ENCODE measurements around the gene KIF3B. TPM values are rescaled to one million over a fixed set of nuclear protein-coding genes. Genes with fewer than 3 reads are reported as not detected.
"Not testable (repeated sequence)": the region's sequence is repeated elsewhere in the genome, so short reads cannot be mapped to it uniquely, and the experiment has no call there.

The KIF3B gene
- total and polyA plus RNA-seq, 4 experiments from 2014 or later, result 1.6 to 14.5 (median 9.7) TPM

GRCh38 chr20:32380745-32381144 lies 103.3 kb downstream of the KIF3B start:
- H3K9me3 Mint-ChIP-seq, result no peaks in the 10 kb centered on the region
- Histone ChIP-seq H3K4me1 (ENCODE audit: insufficient read depth, low read length) (peaks cover 20% of the 10 kb centered on the region), H3K27ac (ENCODE audit: low read depth, low read length) (no peak overlapping the region), H3K36me3 (ENCODE audit: insufficient read depth, low read length) (peaks cover 3% of the 10 kb centered on the region), H3K4me3 (ENCODE audit: low read length in 2 of 2) (no peak overlapping the region), H3K9me3 (ENCODE audit: control insufficient read depth in 1 of 2, low read length in 2 of 2) (no peaks in the 10 kb centered on the region), H3K27me3 (ENCODE audit: insufficient read depth, low read length) (no peaks in the 10 kb centered on the region)
- peaks cover 11 to 25% of the 10 kb centered on the region in 2 donors for H3K36me3 Mint-ChIP-seq
- CTCF ChIA-PET (ENCODE audit: partially characterized antibody), result interaction anchor here (0.9 kb wide), 1 partner anchor 9 kb away, joined by 3 read pairs; no protein-coding TSS in a partner anchor
- H3K27me3 Mint-ChIP-seq, result no peaks in the 10 kb centered on the region
- no peak overlapping the region for H3K4me3 Mint-ChIP-seq
- intact Hi-C loops (cut with micrococcal nuclease), result no loop called here
- POLR2A ChIA-PET (ENCODE audit: partially characterized antibody), result interaction anchor here (1.2 kb wide), 1 partner anchor 23 kb away, joined by 4 read pairs; the partner anchor contains the start of gene ASXL1
- H3K4me1 Mint-ChIP-seq, result peaks cover 26 to 29% (median 27%) of the 10 kb centered on the region in 4 donors
- peak overlapping the region in 3 of 7 donors; percentile 27 to 59 (median 50) for H3K27ac Mint-ChIP-seq
- DNase-seq, result no peak

GRCh38 chr20:32382102-32382950 lies 104.9 kb downstream of the KIF3B start:
- Histone ChIP-seq H3K9me3 (ENCODE audit: control insufficient read depth in 1 of 2, low read length in 2 of 2) (no peaks in the 10 kb centered on the region), H3K27me3 (ENCODE audit: insufficient read depth, low read length) (no peaks in the 10 kb centered on the region), H3K27ac (ENCODE audit: low read depth, low read length) (no peak overlapping the region), H3K36me3 (ENCODE audit: insufficient read depth, low read length) (peaks cover 3% of the 10 kb centered on the region), H3K4me3 (ENCODE audit: low read length in 2 of 2) (no peak overlapping the region), H3K4me1 (ENCODE audit: insufficient read depth, low read length) (peaks cover 35% of the 10 kb centered on the region)
- Mint-ChIP-seq H3K4me1 (peaks cover 34 to 45% (median 41%) of the 10 kb centered on the region in 4 donors), H3K27me3 (no peaks in the 10 kb centered on the region), H3K36me3 (peaks cover 7 to 24% of the 10 kb centered on the region in 2 donors), H3K9me3 (no peaks in the 10 kb centered on the region), H3K4me3 (no peak overlapping the region), H3K27ac (peak overlapping the region in 2 of 7 donors; percentile 23 to 31)
- ChIA-PET POLR2A (ENCODE audit: partially characterized antibody) (no interaction called here), CTCF (ENCODE audit: partially characterized antibody) (no interaction called here)
- no peak for DNase-seq
- intact Hi-C loops (cut with micrococcal nuclease), result no loop called here

GRCh38 chr20:32383441-32383840 lies 106.0 kb downstream of the KIF3B start:
- peak overlapping the region in 4 of 7 donors; percentile 44 to 60 (median 56) for H3K27ac Mint-ChIP-seq
- H3K4me1 Mint-ChIP-seq, result peaks cover 37 to 53% (median 44%) of the 10 kb centered on the region in 4 donors
- H3K36me3 ChIP-seq (ENCODE audit: insufficient read depth, low read length); H3K9me3 Mint-ChIP-seq; H3K27me3 ChIP-seq (ENCODE audit: insufficient read depth, low read length); H3K4me3 ChIP-seq (ENCODE audit: low read length in 2 of 2); H3K27me3 Mint-ChIP-seq; H3K9me3 ChIP-seq (ENCODE audit: control insufficient read depth in 1 of 2, low read length in 2 of 2); POLR2A ChIA-PET (ENCODE audit: partially characterized antibody); DNase-seq; H3K27ac ChIP-seq (ENCODE audit: low read depth, low read length); intact Hi-C loops (cut with micrococcal nuclease); H3K4me3 Mint-ChIP-seq: not testable (repeated sequence)
- H3K36me3 Mint-ChIP-seq, result peaks cover 5 to 19% of the 10 kb centered on the region in 2 donors
- CTCF ChIA-PET (ENCODE audit: partially characterized antibody), result interaction anchor here (0.5 kb wide), 1 partner anchor 8 kb away, joined by 3 read pairs; no protein-coding TSS in a partner anchor
- peaks cover 42% of the 10 kb centered on the region for H3K4me1 ChIP-seq (ENCODE audit: insufficient read depth, low read length)

Other genes with a start within 250 kb of the KIF3B start
- gene HCK, start 225.4 kb upstream of the KIF3B start, total RNA-seq, result 1 to 10 TPM; 1.0 to 1.3 TPM
- gene HCK, start 225.4 kb upstream of the KIF3B start, polyA plus RNA-seq, result under 1 TPM; 0.09 to 0.48 TPM
- 10 to 100 TPM; 36.4 to 40.7 TPM for gene TM9SF4, start 167.9 kb upstream of the KIF3B start, total RNA-seq
- gene TM9SF4, start 167.9 kb upstream of the KIF3B start, polyA plus RNA-seq, result 10 to 100 TPM; 33.4 to 37.0 TPM
- 10 to 100 TPM; 18.7 to 20.7 TPM for gene PLAGL2, start 69.9 kb upstream of the KIF3B start, total RNA-seq
- gene PLAGL2, start 69.9 kb upstream of the KIF3B start, polyA plus RNA-seq, result 1 to 10 TPM; 1.1 to 5.3 TPM
- 10 to 100 TPM; 19.7 to 20.8 TPM for gene POFUT1, start 69.8 kb upstream of the KIF3B start, total RNA-seq
- 10 to 100 TPM; 13.0 to 17.8 TPM for gene POFUT1, start 69.8 kb upstream of the KIF3B start, polyA plus RNA-seq
- 100 to 1,000 TPM; 126 to 127 TPM for gene ASXL1, start 80.7 kb downstream of the KIF3B start, total RNA-seq
- gene ASXL1, start 80.7 kb downstream of the KIF3B start, polyA plus RNA-seq, result 10 to 100 TPM in 1 of 2 donors, 1 to 10 TPM in 1; 8.8 to 20.1 TPM